Suprapubic skin (tissue), 4 donors: ENCODE results near the gene PROX1.

Experiments used
- CTCF ChIP-seq, 2 donors: fragments of 200-600 bp in 1 of 2; fragments of 450-650 bp in 1 of 2; sonication (generic) in 1 of 2; IDR thresholded peaks; one replicate each; pipeline ENCODE4 v1.5.1; 2016 to 2019; ENCODE audit warnings: antibody characterized with exemption in 2 of 2, mild to moderate bottlenecking in 1 of 2, moderate library complexity in 1 of 2
- EP300 ChIP-seq: sonication (generic); formaldehyde crosslinking; IDR thresholded peaks from one replicate; pipeline ENCODE4 v1.6.1; 2017; ENCODE audit warnings: antibody characterized with exemption
- POLR2A ChIP-seq, 2 donors: fragments of 450-650 bp; IDR thresholded peaks; one replicate each; pipeline ENCODE4 v1.6.1; 2017; ENCODE audit warnings: antibody characterized with exemption in 2 of 2, mild to moderate bottlenecking in 2 of 2, moderate library complexity in 2 of 2
- POLR2AphosphoS5 ChIP-seq, 3 donors: sonication (generic); formaldehyde crosslinking; IDR thresholded peaks; one replicate each; pipeline ENCODE4 v1.6.1; 2017; ENCODE audit warnings: antibody characterized with exemption in 3 of 3

GRCh38 chr1:213987927-213988506 lies at the start of gene PROX1:
- TF ChIP-seq CTCF (IDR thresholded peaks at IDR 0.05): no peak
- no peak for TF ChIP-seq POLR2A (IDR thresholded peaks at IDR 0.05)
- no peak for TF ChIP-seq EP300
- no peak for TF ChIP-seq POLR2AphosphoS5 (IDR thresholded peaks at IDR 0.05)
